Measurements from ENCODE around the gene MGAT5B. TPM values are rescaled to one million over a fixed set of nuclear protein-coding genes. Genes with fewer than 3 reads are reported as not detected.

MGAT5B gene
- total RNA-seq, 1 experiment from 2014 or later = 14.3 TPM

- H3F3A ChIP-seq (ENCODE audit: insufficient read depth, low read depth) = no peaks in the 10 kb centered on the region
- no peaks in the 10 kb centered on the region for H3K9me3 ChIP-seq (ENCODE audit: insufficient read depth, low read depth)
- no peak overlapping the region for H3K4me3 ChIP-seq
- no peaks in the 10 kb centered on the region for H4K20me1 ChIP-seq (ENCODE audit: insufficient read depth)
- no peaks in the 10 kb centered on the region for H3K36me3 ChIP-seq (ENCODE audit: low read depth)
- no peak overlapping the region for H2AFZ ChIP-seq
- no peaks in the 10 kb centered on the region for H3K9me2 ChIP-seq (ENCODE audit: insufficient read depth)
- H3K27ac ChIP-seq = no peak overlapping the region
- ChIA-PET CTCF (interaction anchor here (0.5 to 0.6 kb wide), 2 partner anchors 101 to 575 kb away, joined by 3 to 12 read pairs; no protein-coding TSS in a partner anchor), POLR2A (ENCODE audit: unreplicated experiment) (no interaction called here)
- no peaks in the 10 kb centered on the region for H3K4me1 ChIP-seq (replicated peaks; ENCODE audit: insufficient read depth)
- no peak for DNase-seq
- BruUV-seq (replicated peaks) = no TSS peak
- H3K4me2 ChIP-seq = no peak overlapping the region
- TF ChIP-seq, protein P1, sequence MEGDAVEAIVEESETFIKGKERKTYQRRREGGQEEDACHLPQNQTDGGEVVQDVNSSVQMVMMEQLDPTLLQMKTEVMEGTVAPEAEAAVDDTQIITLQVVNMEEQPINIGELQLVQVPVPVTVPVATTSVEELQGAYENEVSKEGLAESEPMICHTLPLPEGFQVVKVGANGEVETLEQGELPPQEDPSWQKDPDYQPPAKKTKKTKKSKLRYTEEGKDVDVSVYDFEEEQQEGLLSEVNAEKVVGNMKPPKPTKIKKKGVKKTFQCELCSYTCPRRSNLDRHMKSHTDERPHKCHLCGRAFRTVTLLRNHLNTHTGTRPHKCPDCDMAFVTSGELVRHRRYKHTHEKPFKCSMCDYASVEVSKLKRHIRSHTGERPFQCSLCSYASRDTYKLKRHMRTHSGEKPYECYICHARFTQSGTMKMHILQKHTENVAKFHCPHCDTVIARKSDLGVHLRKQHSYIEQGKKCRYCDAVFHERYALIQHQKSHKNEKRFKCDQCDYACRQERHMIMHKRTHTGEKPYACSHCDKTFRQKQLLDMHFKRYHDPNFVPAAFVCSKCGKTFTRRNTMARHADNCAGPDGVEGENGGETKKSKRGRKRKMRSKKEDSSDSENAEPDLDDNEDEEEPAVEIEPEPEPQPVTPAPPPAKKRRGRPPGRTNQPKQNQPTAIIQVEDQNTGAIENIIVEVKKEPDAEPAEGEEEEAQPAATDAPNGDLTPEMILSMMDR (conservative IDR thresholded peaks at IDR 0.05) = no peak
- no peaks in the 10 kb centered on the region for H3K27me3 ChIP-seq (ENCODE audit: insufficient read depth, low read depth)
- intact Hi-C loops (cut with micrococcal nuclease; ENCODE audit: unreplicated experiment) = loop anchor here (10.0 kb wide), 1 partner anchor 86 kb away; no protein-coding TSS in a partner anchor
- no peaks in the 10 kb centered on the region for H3K79me2 ChIP-seq (ENCODE audit: low read depth)
Observed at GRCh38 chr17:76879254-76879653, 11.1 kb downstream of the MGAT5B start.

GRCh38 chr17:76879691-76880090 is 11.5 kb downstream of the MGAT5B start:
- Histone ChIP-seq H3F3A (ENCODE audit: insufficient read depth, low read depth) (no peaks in the 10 kb centered on the region), H4K20me1 (ENCODE audit: insufficient read depth) (no peaks in the 10 kb centered on the region), H3K4me1 (replicated peaks; ENCODE audit: insufficient read depth) (no peaks in the 10 kb centered on the region), H3K9me3 (ENCODE audit: insufficient read depth, low read depth) (no peaks in the 10 kb centered on the region), H3K27me3 (ENCODE audit: insufficient read depth, low read depth) (no peaks in the 10 kb centered on the region), H3K27ac (no peak overlapping the region), H3K4me2 (no peak overlapping the region), H3K36me3 (ENCODE audit: low read depth) (no peaks in the 10 kb centered on the region), H3K79me2 (ENCODE audit: low read depth) (no peaks in the 10 kb centered on the region), H3K9me2 (ENCODE audit: insufficient read depth) (no peaks in the 10 kb centered on the region), H2AFZ (no peak overlapping the region), H3K4me3 (no peak overlapping the region)
- intact Hi-C loops (cut with micrococcal nuclease; ENCODE audit: unreplicated experiment) = loop anchor here (10.0 kb wide), 1 partner anchor 85 kb away; no protein-coding TSS in a partner anchor
- DNase-seq = no peak
- POLR2A ChIA-PET (ENCODE audit: unreplicated experiment) = no interaction called here
- CTCF ChIA-PET = interaction anchor here (0.5 to 0.6 kb wide), 2 partner anchors 101 to 576 kb away, joined by 3 to 12 read pairs; no protein-coding TSS in a partner anchor
- no TSS peak for BruUV-seq (replicated peaks)
- TF ChIP-seq, protein P1 (conservative IDR thresholded peaks at IDR 0.05) = no peak
- no peak for TF ChIP-seq EZH2 (IDR thresholded peaks at IDR 0.05; ENCODE audit: low read depth)

- no peaks in the 10 kb centered on the region for H3K36me3 ChIP-seq (ENCODE audit: low read depth)
- no peaks in the 10 kb centered on the region for H3K9me2 ChIP-seq (ENCODE audit: insufficient read depth)
- no peak overlapping the region for H3K27ac ChIP-seq
- CTCF ChIA-PET = no interaction called here
- TF ChIP-seq, protein P1 (conservative IDR thresholded peaks at IDR 0.05) = no peak
- TF ChIP-seq EZH2 (IDR thresholded peaks at IDR 0.05; ENCODE audit: low read depth) = no peak
- intact Hi-C loops (cut with micrococcal nuclease; ENCODE audit: unreplicated experiment) = no loop called here
- no peaks in the 10 kb centered on the region for H4K20me1 ChIP-seq (ENCODE audit: insufficient read depth)
- H3K9me3 ChIP-seq (ENCODE audit: insufficient read depth, low read depth) = no peaks in the 10 kb centered on the region
- H3K4me3 ChIP-seq = no peak overlapping the region
- no TSS peak for BruUV-seq (replicated peaks)
- no peak overlapping the region for H3K4me2 ChIP-seq
- DNase-seq = no peak
- no peaks in the 10 kb centered on the region for H3K79me2 ChIP-seq (ENCODE audit: low read depth)
- POLR2A ChIA-PET (ENCODE audit: unreplicated experiment) = no interaction called here
- no peaks in the 10 kb centered on the region for H3K27me3 ChIP-seq (ENCODE audit: insufficient read depth, low read depth)
- H3K4me1 ChIP-seq (replicated peaks; ENCODE audit: insufficient read depth) = no peaks in the 10 kb centered on the region
- no peak overlapping the region for H2AFZ ChIP-seq
- H3F3A ChIP-seq (ENCODE audit: insufficient read depth, low read depth) = no peaks in the 10 kb centered on the region
Observed at GRCh38 chr17:76880268-76880667, 12.1 kb downstream of the MGAT5B start.

Measured in PC-9 (cell line).